Hepatocyte (in vitro differentiated cells): ENCODE data around the gene NYNRIN. TPM values are rescaled to one million over a fixed set of nuclear protein-coding genes. Genes with fewer than 3 reads are reported as not detected.
A peak's percentile ranks its signal among the peaks of the same experiment; 100 is the strongest.

Experiments used
- DNase-seq: peaks from one replicate; pipeline ENCODE4 v3.0.0-alpha.2; 2016; ENCODE audit warnings: low spot score
- H2AFZ ChIP-seq: fragments of 200-600 bp; sonication (generic); 2 replicates; pipeline ENCODE4 v1.6.0; 2016; ENCODE audit warnings: antibody characterized with exemption, mild to moderate bottlenecking
- H3K27ac ChIP-seq: fragments of 200-600 bp; sonication (generic); 2 replicates; pipeline ENCODE4 v1.5.1; 2016; ENCODE audit warnings: mild to moderate bottlenecking
- H3K27me3 ChIP-seq: fragments of 200-600 bp; sonication (generic); 2 replicates; pipeline ENCODE4 v1.6.1; 2016
- H3K36me3 ChIP-seq: fragments of 200-600 bp; sonication (generic); replicated peaks from 2 replicates; pipeline ENCODE4 v1.5.1; 2016; ENCODE audit warnings: low read depth; ENCODE audit not compliant: insufficient read depth
- H3K4me1 ChIP-seq: fragments of 200-600 bp; sonication (generic); 2 replicates; pipeline ENCODE4 v1.5.1; 2016; ENCODE audit warnings: mild to moderate bottlenecking, moderate library complexity; ENCODE audit not compliant: insufficient read depth
- H3K4me2 ChIP-seq: fragments of 200-600 bp; sonication (generic); 2 replicates; pipeline ENCODE4 v1.6.0; 2016
- H3K4me3 ChIP-seq: fragments of 200-600 bp; sonication (generic); 2 replicates; pipeline ENCODE4 v1.5.1; 2016; ENCODE audit warnings: mild to moderate bottlenecking
- H3K79me2 ChIP-seq: fragments of 200-600 bp; sonication (generic); 2 replicates; pipeline ENCODE4 v1.6.0; 2017; ENCODE audit warnings: mild to moderate bottlenecking
- H3K9me2 ChIP-seq: fragments of 200-600 bp; sonication (generic); replicated peaks from 2 replicates; pipeline ENCODE4 v1.6.0; 2017; ENCODE audit warnings: mild to moderate bottlenecking; ENCODE audit not compliant: insufficient read depth
- H3K9me3 ChIP-seq: fragments of 200-600 bp; sonication (generic); 2 replicates; pipeline ENCODE4 v1.5.1; 2016; ENCODE audit warnings: low read depth, mild to moderate bottlenecking
- H4K20me1 ChIP-seq: fragments of 200-600 bp; sonication (generic); 2 replicates; pipeline ENCODE4 v1.6.0; 2016; ENCODE audit warnings: mild to moderate bottlenecking; ENCODE audit not compliant: insufficient read depth, poor library complexity, severe bottlenecking
- CTCF ChIP-seq: fragments of 200-600 bp; sonication (generic); IDR thresholded peaks from 2 replicates; pipeline ENCODE4 v1.5.1; 2016; ENCODE audit warnings: antibody characterized with exemption, mild to moderate bottlenecking; ENCODE audit not compliant: poor library complexity
- EZH2 ChIP-seq: fragments of 200-600 bp; sonication (generic); IDR thresholded peaks from 2 replicates; pipeline ENCODE4 v1.6.1; 2016; ENCODE audit warnings: antibody characterized with exemption, mild to moderate bottlenecking, borderline replicate concordance
- EZH2phosphoT487 ChIP-seq: fragments of 200-600 bp; sonication (generic); IDR thresholded peaks from one replicate; pipeline ENCODE4 v1.6.1; 2018; ENCODE audit warnings: antibody characterized with exemption, mild to moderate bottlenecking, low read depth, moderate library complexity; ENCODE audit not compliant: unreplicated experiment, severe bottlenecking
- WGBS: methylation state at CpG from one replicate; pipeline ENCODE4 v1.1.6; 2016; ENCODE audit warnings: low lambda C conversion rate; ENCODE audit errors: missing lambda C conversion rate; 5-methylcytosine and 5-hydroxymethylcytosine counted together
- polyA plus RNA-seq: library from polyadenylated mRNA; unstranded; fragments of >200 nt; fragmentation: Nextera tagmentation; extraction: Ambion mirVana; gene quantifications from 2 replicates; pipeline ENCODE4 v1.2.1, GENCODE V29; 2016
- total RNA-seq: library from RNA; depleted of rRNA; stranded (reverse); fragments of >200 nt; gene quantifications from 2 replicates; pipeline ENCODE4 v1.2.3, GENCODE V29; 2014

Gene NYNRIN
- total and polyA plus RNA-seq, 2 experiments from 2014 or later, result 34.5 to 56.5 TPM

GRCh38 chr14:24395609-24396582 lies 2.9 kb upstream of the NYNRIN start:
- Histone ChIP-seq H3K27me3 (no peaks in the 10 kb centered on the region), H3K4me1 (peaks cover 36% of the 10 kb centered on the region), H3K9me2 (no peaks in the 10 kb centered on the region), H2AFZ (no peak overlapping the region), H3K27ac (peak overlapping the region; percentile 95), H3K36me3 (no peaks in the 10 kb centered on the region), H3K9me3 (no peaks in the 10 kb centered on the region), H4K20me1 (no peaks in the 10 kb centered on the region), H3K79me2 (peaks cover 20% of the 10 kb centered on the region), H3K4me3 (no peak overlapping the region), H3K4me2 (no peak overlapping the region)
- WGBS, result 62% methylated on average over 8 of the region's 8 CpGs
- no peak for TF ChIP-seq EZH2
- no peak for TF ChIP-seq CTCF
- no peak for TF ChIP-seq EZH2phosphoT487
- DNase-seq, result no peak

- Histone ChIP-seq H3K27me3 (no peaks in the 10 kb centered on the region), H3K4me1 (peaks cover 46% of the 10 kb centered on the region), H3K27ac (peak overlapping the region; percentile 95), H3K9me2 (no peaks in the 10 kb centered on the region), H3K79me2 (peaks cover 39% of the 10 kb centered on the region), H4K20me1 (no peaks in the 10 kb centered on the region), H3K36me3 (no peaks in the 10 kb centered on the region), H3K4me2 (peak overlapping the region; percentile 92), H3K4me3 (no peak overlapping the region), H3K9me3 (no peaks in the 10 kb centered on the region), H2AFZ (no peak overlapping the region)
- DNase-seq, result no peak
- TF ChIP-seq EZH2phosphoT487 (no peak), CTCF (no peak), EZH2 (no peak)
- 55% methylated on average over 6 of the region's 6 CpGs for WGBS
Measured at GRCh38 chr14:24397639-24398292, 1.0 kb upstream of the NYNRIN start.

GRCh38 chr14:24398293-24398652 lies 530 bp upstream of the NYNRIN start:
- H3K9me2 ChIP-seq, result no peaks in the 10 kb centered on the region
- H3K9me3 ChIP-seq, result no peaks in the 10 kb centered on the region
- H3K4me3 ChIP-seq, result peak overlapping the region; percentile 60
- H3K4me1 ChIP-seq, result peaks cover 48% of the 10 kb centered on the region
- peaks cover 44% of the 10 kb centered on the region for H3K79me2 ChIP-seq
- H3K36me3 ChIP-seq, result no peaks in the 10 kb centered on the region
- H3K27ac ChIP-seq, result peak overlapping the region; percentile 95
- TF ChIP-seq EZH2 (no peak), EZH2phosphoT487 (no peak), CTCF (no peak)
- 13% methylated on average over 6 of the region's 7 CpGs for WGBS
- H3K27me3 ChIP-seq, result no peaks in the 10 kb centered on the region
- peaks cover under 1% of the 10 kb centered on the region for H4K20me1 ChIP-seq
- peak; percentile 73 for DNase-seq
- peak overlapping the region; percentile 92 for H3K4me2 ChIP-seq
- peak overlapping the region; percentile 36 for H2AFZ ChIP-seq
